Activated naive CD4-positive, alpha-beta T cell treated with anti-CD3 and anti-CD28 coated beads, Interleukin-2, amount 50 U/mL, for 72 hours (primary cell): ENCODE results near the gene KLHL1. TPM values are rescaled to one million over a fixed set of nuclear protein-coding genes. Genes with fewer than 3 reads are reported as not detected.
"Not testable (repeated sequence)": the region's sequence is repeated elsewhere in the genome, so short reads cannot be mapped to it uniquely, and the experiment has no call there.

Source experiments
- ATAC-seq, 2 donors: fragments of 150-1000 bp; cut with Tn5 transposase; 2 replicates each; pipeline ENCODE4 v1.10.0; 2021; ENCODE audit warnings: mild to moderate bottlenecking in 2 of 2, moderate library complexity in 2 of 2
- DNase-seq, 2 donors: peaks; one replicate each; pipeline ENCODE4 v3.0.0; 2021 to 2022; ENCODE audit warnings: low spot score in 2 of 2
- H3K27ac Mint-ChIP-seq, 2 donors: one replicate each; pipeline ENCODE4 v1.8.0; 2022; ENCODE audit warnings: mild to moderate bottlenecking in 2 of 2, mixed read lengths in 2 of 2
- H3K36me3 Mint-ChIP-seq, 2 donors: one replicate each; pipeline ENCODE4 v1.8.0; 2022; ENCODE audit warnings: mixed read lengths in 2 of 2
- H3K9me3 Mint-ChIP-seq, 2 donors: one replicate each; pipeline ENCODE4 v1.8.0; 2022; ENCODE audit warnings: mixed read lengths in 2 of 2
- total RNA-seq, 2 donors: library from RNA; stranded (reverse); gene quantifications; one replicate each; pipeline ENCODE4 v1.2.3, GENCODE V29; 2022

Gene KLHL1, protein sequence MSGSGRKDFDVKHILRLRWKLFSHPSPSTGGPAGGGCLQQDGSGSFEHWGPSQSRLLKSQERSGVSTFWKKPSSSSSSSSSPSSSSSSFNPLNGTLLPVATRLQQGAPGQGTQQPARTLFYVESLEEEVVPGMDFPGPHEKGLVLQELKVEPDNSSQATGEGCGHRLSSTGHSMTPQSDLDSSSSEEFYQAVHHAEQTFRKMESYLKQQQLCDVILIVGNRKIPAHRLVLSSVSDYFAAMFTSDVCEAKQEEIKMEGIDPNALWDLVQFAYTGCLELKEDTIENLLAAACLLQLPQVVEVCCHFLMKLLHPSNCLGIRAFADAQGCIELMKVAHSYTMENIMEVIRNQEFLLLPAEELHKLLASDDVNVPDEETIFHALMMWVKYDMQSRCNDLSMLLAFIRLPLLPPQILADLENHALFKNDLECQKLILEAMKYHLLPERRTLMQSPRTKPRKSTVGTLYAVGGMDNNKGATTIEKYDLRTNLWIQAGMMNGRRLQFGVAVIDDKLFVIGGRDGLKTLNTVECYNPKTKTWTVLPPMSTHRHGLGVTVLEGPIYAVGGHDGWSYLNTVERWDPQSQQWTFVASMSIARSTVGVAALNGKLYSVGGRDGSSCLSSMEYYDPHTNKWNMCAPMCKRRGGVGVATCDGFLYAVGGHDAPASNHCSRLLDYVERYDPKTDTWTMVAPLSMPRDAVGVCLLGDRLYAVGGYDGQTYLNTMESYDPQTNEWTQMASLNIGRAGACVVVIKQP
- not detected for total RNA-seq

GRCh38 chr13:70108356-70109105 lies at the start of gene KLHL1:
Gene KLHL1, minus strand, starts transcription at chr13:70108452. Its CDS starts 753 bp downstream, at chr13:70107699.
- Mint-ChIP-seq H3K27ac (no peak within 1 kb of the TSS), H3K9me3 (peaks cover 7 to 15% of the 10 kb centered on the region in 2 donors), H3K36me3 (no peaks in the 10 kb centered on the region)
- DNase-seq: no peak
- no peak for ATAC-seq

DNA sequence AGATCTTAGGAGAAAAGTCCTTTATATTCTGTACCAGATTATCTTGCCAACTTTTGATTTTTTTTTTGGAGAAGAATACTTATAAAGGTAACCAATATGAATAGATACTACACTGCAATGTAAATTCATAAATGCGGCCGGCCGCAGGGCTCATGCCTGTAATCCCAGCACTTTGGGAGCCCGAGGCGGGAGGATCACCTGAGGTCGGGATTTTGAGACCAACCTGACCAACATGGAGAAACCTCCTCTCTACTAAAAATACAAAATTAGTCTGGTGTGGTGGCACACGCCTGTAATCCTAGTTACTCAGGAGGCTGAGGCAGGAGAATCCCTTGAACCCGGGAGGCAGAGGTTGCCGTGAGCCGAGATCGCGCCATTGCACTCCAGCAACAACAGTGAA lies 34.4 kb upstream of the KLHL1 start:
- DNase-seq, H3K9me3 Mint-ChIP-seq, H3K27ac Mint-ChIP-seq, H3K36me3 Mint-ChIP-seq, ATAC-seq: not testable (repeated sequence)

- ATAC-seq (no peak), DNase-seq (no peak)
- no peaks in the 10 kb centered on the region for H3K36me3 Mint-ChIP-seq
- peaks cover 13 to 17% of the 10 kb centered on the region in 2 donors for H3K9me3 Mint-ChIP-seq
- H3K27ac Mint-ChIP-seq: no peak overlapping the region
Observed at GRCh38 chr13:70128098-70128497, 19.8 kb upstream of the KLHL1 start.

- H3K27ac Mint-ChIP-seq: no peak overlapping the region
- peaks cover 7 to 16% of the 10 kb centered on the region in 2 donors for H3K9me3 Mint-ChIP-seq
- H3K36me3 Mint-ChIP-seq: no peaks in the 10 kb centered on the region
- no peak for DNase-seq
- no peak for ATAC-seq
Observed at GRCh38 chr13:70125693-70126092, 17.4 kb upstream of the KLHL1 start.

DNA sequence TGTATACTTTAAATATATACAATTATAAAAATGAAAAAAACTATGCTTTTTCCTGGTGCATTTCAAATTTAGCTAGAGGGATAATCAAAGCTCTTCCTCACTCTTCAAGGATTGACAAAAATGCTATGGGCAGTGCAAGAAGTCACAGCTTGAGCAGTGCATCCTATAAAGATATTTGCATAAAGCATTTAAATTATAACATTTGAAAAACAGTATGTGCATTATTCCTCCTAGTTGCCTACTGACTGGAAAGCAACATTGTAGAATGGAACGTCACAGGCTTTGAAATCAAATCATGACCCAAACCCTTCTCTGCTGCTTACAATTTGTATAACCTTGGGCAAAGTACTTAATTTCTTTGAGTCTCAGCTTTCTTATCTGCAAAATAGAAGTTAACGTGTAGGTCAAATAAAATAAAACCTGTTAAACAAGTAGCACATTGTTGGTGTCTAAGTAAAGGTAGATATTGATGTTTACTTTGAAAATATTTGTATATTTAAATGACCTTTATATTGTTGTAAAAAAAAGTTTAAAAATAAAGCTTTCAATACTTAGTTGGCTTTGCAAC lies 9.2 kb upstream of the KLHL1 start:
- DNase-seq: no peak
- Mint-ChIP-seq H3K27ac (no peak overlapping the region), H3K36me3 (no peaks in the 10 kb centered on the region), H3K9me3 (peaks cover 10 to 21% of the 10 kb centered on the region in 2 donors)
- ATAC-seq: no peak

- ATAC-seq: no peak
- DNase-seq: no peak
- no peaks in the 10 kb centered on the region for H3K36me3 Mint-ChIP-seq
- no peak within 1 kb of the TSS for H3K27ac Mint-ChIP-seq
- peaks cover 14 to 22% of the 10 kb centered on the region in 2 donors for H3K9me3 Mint-ChIP-seq
Observed at GRCh38 chr13:70107498-70108281, 562 bp downstream of the KLHL1 start, which contains the start of gene ATXN8OS. Gene ATXN8OS, plus strand, starts transcription at chr13:70107826.

- H3K27ac Mint-ChIP-seq: no peak overlapping the region
- ATAC-seq: no peak
- no peaks in the 10 kb centered on the region for H3K36me3 Mint-ChIP-seq
- no peak for DNase-seq
- H3K9me3 Mint-ChIP-seq: peaks cover 14 to 22% of the 10 kb centered on the region in 2 donors
Observed at GRCh38 chr13:70107125-70107497, 1.1 kb downstream of the KLHL1 start.

GRCh38 chr13:70104481-70104880 lies 3.8 kb downstream of the KLHL1 start:
- H3K9me3 Mint-ChIP-seq: peaks cover 14 to 18% of the 10 kb centered on the region in 2 donors
- H3K36me3 Mint-ChIP-seq: no peaks in the 10 kb centered on the region
- H3K27ac Mint-ChIP-seq: no peak overlapping the region
- no peak for DNase-seq
- ATAC-seq: no peak

DNA sequence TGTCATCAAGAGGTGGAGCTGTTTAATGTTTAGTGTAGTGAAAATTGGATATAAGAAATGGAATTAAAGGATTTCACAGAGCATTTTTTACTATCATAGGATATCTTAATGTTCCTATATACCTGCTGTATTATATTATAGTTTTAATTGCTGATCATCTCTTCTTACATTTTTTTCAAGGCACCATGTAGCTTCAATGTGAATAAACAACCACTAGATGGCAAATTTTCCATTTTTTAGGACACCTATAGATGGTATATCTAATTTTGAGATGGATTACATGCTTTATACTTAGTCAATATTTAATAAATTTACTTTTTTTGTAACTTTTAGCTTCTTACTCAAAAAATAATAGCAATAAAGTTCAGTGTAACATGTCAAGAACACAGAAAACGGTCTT lies 9.6 kb downstream of the KLHL1 start:
- Mint-ChIP-seq H3K36me3 (no peaks in the 10 kb centered on the region), H3K9me3 (peaks cover 15 to 16% of the 10 kb centered on the region in 2 donors), H3K27ac (no peak overlapping the region)
- ATAC-seq: no peak
- no peak for DNase-seq

DNA sequence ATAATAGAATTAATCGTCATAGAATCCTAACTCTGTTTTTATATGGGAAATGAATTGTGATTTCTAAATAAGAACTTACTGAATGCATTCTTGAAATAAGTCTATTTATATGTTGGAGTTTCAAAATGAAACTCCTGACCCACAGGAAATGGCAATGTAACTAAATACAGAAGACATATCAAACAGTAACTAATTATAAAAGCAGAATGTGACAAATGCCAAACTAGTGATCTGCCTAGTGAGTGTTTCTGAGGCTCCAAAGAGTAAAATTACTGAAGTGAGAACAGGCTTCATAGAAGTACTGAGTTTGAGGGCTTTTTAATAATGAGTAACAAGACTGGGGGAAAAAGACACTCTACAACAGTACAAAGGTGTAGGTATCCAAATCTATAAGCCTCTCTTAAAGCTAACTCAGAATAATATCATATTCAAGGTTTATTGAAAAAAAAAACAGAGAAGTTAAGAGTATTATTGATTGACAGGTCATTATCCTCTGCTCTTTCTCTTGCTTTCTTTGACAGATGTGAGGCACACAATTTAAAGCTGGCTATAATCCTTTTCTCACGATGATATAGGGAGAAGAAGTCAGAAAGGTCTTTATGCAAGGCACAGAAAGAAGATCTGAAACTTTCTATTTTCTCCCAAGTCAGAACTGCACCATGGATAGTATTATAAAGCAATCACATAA lies 18.1 kb downstream of the KLHL1 start:
- Mint-ChIP-seq H3K9me3 (peaks cover 15 to 23% of the 10 kb centered on the region in 2 donors), H3K27ac (no peak overlapping the region), H3K36me3 (peaks cover 0 to under 1% of the 10 kb centered on the region in 2 donors)
- no peak for ATAC-seq
- no peak for DNase-seq

DNA sequence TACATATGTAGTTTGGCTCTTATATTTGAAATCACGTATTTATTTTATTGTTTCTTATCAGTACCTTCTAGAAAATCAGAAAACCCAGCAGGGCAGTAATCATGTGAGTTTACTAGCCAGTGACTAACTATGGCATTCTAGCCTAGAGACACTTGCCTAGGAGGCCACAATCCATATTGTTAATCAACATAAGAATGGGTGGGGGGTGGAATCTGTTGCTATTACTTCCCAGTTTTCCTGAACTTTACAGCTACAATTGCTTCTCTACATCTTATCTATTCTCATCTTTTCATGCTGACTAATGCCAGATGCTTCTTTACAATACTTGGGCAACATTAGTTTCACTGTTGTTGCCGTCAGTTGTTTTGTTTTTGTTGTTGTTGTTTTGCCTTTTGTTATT lies 19.3 kb downstream of the KLHL1 start:
- ATAC-seq (no peak), DNase-seq (no peak)
- Mint-ChIP-seq H3K36me3 (peaks cover 0 to 5% of the 10 kb centered on the region in 2 donors), H3K9me3 (peaks cover 19 to 23% of the 10 kb centered on the region in 2 donors), H3K27ac (no peak overlapping the region)

DNA sequence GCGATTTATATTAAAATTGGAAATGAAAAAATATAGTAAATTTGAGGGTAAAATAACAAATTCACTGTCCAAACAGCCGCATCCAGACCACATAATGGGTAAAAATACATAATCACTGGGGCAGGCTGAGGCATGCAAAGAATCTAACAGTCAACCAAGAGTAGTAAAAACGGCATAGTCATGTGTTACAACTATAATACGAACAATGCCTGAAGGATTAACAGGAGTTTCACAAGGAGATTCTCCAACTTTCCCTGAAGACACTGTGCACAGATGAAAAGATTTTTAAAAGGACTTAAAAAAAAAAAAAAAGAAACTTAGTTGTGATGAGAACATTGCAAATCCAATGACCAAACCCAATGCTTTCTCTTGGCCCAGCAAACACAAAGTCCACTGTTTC lies 21.0 kb downstream of the KLHL1 start:
- peaks cover 0 to 5% of the 10 kb centered on the region in 2 donors for H3K36me3 Mint-ChIP-seq

DNA sequence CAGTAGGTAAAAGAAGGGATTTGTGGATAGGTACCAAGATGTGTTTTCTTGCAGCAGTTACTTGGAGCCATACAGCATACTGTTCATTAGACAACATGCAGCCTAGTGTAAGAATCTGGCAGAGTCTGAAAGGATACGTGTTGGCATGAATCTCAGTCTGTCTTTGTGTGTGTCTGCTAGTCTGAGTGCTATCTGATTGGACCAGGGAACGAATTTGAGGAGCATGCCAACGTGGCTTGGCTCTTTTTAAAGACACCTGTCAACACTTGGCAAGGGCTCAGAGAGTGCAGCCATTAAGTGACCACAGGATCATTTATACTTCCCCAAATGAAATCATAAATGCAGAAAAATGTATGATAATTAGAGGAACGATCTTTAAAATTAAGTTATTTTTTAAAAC lies 28.2 kb downstream of the KLHL1 start:
- no peak for DNase-seq
- Mint-ChIP-seq H3K27ac (no peak overlapping the region), H3K36me3 (peaks cover 0 to 3% of the 10 kb centered on the region in 2 donors), H3K9me3 (peaks cover 7 to 9% of the 10 kb centered on the region in 2 donors)
- no peak for ATAC-seq

More for the DNA sequence above, 21.0 kb downstream of the KLHL1 start:
- Mint-ChIP-seq H3K27ac (no peak overlapping the region), H3K9me3 (peaks cover 19 to 23% of the 10 kb centered on the region in 2 donors)
- ATAC-seq: no peak
- DNase-seq: no peak

DNA sequence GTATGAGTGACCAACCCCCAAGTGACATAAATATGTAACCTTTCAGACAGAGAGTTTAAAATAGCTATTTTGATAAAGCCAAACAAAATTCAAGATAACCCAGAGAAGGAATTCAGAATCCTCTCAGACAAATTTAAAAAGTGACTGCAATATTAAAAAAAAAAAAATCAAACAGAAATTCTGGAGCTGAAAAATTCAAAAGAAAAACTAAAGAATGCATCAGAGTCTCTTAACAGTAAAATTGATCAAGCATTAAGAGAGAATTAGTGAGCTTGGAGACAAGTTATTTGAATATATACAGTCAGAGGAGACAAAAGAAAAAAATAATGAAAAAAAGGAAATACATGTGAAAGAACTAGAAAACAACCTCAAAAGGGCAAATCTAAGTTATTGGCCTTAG lies 53.7 kb downstream of the KLHL1 start:
- Mint-ChIP-seq H3K27ac (no peak overlapping the region), H3K9me3 (peaks cover 21 to 32% of the 10 kb centered on the region in 2 donors), H3K36me3 (no peaks in the 10 kb centered on the region)
- DNase-seq (no peak), ATAC-seq (no peak)

DNA sequence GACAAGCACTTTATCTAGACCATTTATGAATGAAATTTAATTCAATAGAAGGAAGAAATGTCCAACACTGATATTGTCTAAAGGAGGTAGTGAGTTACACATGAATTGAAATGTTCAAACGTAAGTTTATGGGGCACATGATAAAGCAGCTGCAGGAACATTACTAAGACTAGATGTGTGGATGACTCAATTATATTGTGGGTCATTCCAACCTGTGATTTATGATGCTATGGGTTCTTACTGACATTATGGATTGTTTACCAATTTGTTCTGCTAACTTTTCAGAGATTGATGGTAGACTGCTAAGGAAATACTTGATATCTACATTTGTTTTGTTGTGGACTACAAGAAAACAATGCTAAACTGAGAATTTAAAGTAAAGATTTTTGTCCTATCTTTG lies 56.7 kb downstream of the KLHL1 start:
- no peak for ATAC-seq
- H3K27ac Mint-ChIP-seq: no peak overlapping the region
- DNase-seq: no peak

More for the DNA sequence above, 56.7 kb downstream of the KLHL1 start:
- Mint-ChIP-seq H3K36me3 (peaks cover 0 to 5% of the 10 kb centered on the region in 2 donors), H3K9me3 (peaks cover 21 to 31% of the 10 kb centered on the region in 2 donors)
